T-cell (primary cell): ENCODE data around the gene NCAM1. TPM values are rescaled to one million over a fixed set of nuclear protein-coding genes. Genes with fewer than 3 reads are reported as not detected.
A peak's percentile ranks its signal among the peaks of the same experiment; 100 is the strongest.
"Not testable (repeated sequence)": the region's sequence is repeated elsewhere in the genome, so short reads cannot be mapped to it uniquely, and the experiment has no call there.

Experiments
- ATAC-seq, 4 experiments: fragments of 200-7000 bp in 3 of 4; fragments of 150-1000 bp in 1 of 4; cut with Tn5 transposase; replicated peaks in 1 of 4; 1 replicate in 3 of 4; 2 replicates in 1 of 4; pipeline ENCODE4 v1.10.0; 2021; ENCODE audit warnings: moderate library complexity in 3 of 4, mild to moderate bottlenecking in 2 of 4, moderate number of reproducible peaks in 1 of 4
- CTCF ChIA-PET, 2 donors: fragments of 300-600 bp; sonication (Branson Sonifier 250); formaldehyde crosslinking; loops; one replicate each; lab custom pipeline; 2022; ENCODE audit warnings: antibody characterized with exemption in 2 of 2; lab: Charles Lee
- POLR2A ChIA-PET, 2 donors: fragments of 300-600 bp; sonication (Branson Sonifier 250); formaldehyde crosslinking; loops; one replicate each; lab custom pipeline; 2022; ENCODE audit warnings: antibody characterized with exemption in 2 of 2; lab: Charles Lee
- DNase-seq, 35 experiments: peaks; one replicate each; pipeline versions ENCODE4 v3.0.0 to v3.0.0-alpha.2; 2013 to 2023
- H3K27ac ChIP-seq: one replicate; pipeline ENCODE4 v1.5.1; 2013; ENCODE audit warnings: low read length
- H3K27me3 ChIP-seq, 2 experiments: replicated peaks in 1 of 2; 1 replicate in 1 of 2; 2 replicates in 1 of 2; pipeline versions ENCODE4 v1.6.1 to v1.7.0; 2013; ENCODE audit warnings: low read length in 1 of 2, mixed read lengths in 1 of 2; ENCODE audit not compliant: control insufficient read depth in 2 of 2, insufficient read depth in 2 of 2; ENCODE audit errors: extremely low read depth in 1 of 2
- H3K36me3 ChIP-seq, 2 donors: 1 replicate in 1 of 2; 2 replicates in 1 of 2; pipeline versions ENCODE4 v1.6.1 to v1.7.0; 2013; ENCODE audit warnings: low read length in 1 of 2; ENCODE audit not compliant: control insufficient read depth in 2 of 2, insufficient read depth in 1 of 2; ENCODE audit errors: extremely low read depth in 1 of 2
- H3K4me1 ChIP-seq, 2 experiments: 1 replicate in 1 of 2; 2 replicates in 1 of 2; pipeline versions ENCODE4 v1.6.1 to v1.7.0; 2013; ENCODE audit warnings: low read length in 2 of 2, mixed read lengths in 1 of 2; ENCODE audit not compliant: insufficient read depth in 2 of 2, control insufficient read depth in 1 of 2; ENCODE audit errors: extremely low read depth in 1 of 2
- H3K4me3 ChIP-seq, 2 donors: 1 replicate in 1 of 2; 2 replicates in 1 of 2; pipeline versions ENCODE4 v1.5.1 to v1.7.0; 2013; ENCODE audit warnings: mild to moderate bottlenecking in 2 of 2, low read length in 1 of 2, moderate library complexity in 1 of 2; ENCODE audit not compliant: control insufficient read depth in 1 of 2; ENCODE audit errors: extremely low read depth in 1 of 2
- H3K9me3 ChIP-seq: 2 replicates; pipeline ENCODE4 v1.7.0; 2013
- H3K27ac Mint-ChIP-seq, 2 donors: one replicate each; pipeline ENCODE4 v1.8.0; 2020 to 2021; ENCODE audit warnings: mild to moderate bottlenecking in 2 of 2, mixed read lengths in 2 of 2
- H3K27me3 Mint-ChIP-seq, 2 donors: one replicate each; pipeline ENCODE4 v1.8.0; 2021 to 2022; ENCODE audit warnings: mixed read lengths in 2 of 2
- H3K36me3 Mint-ChIP-seq: one replicate; pipeline ENCODE4 v1.8.0; 2021; ENCODE audit warnings: mixed read lengths
- H3K4me1 Mint-ChIP-seq, 3 donors: one replicate each; pipeline ENCODE4 v1.8.0; 2020 to 2022; ENCODE audit warnings: mixed read lengths in 3 of 3, mild to moderate bottlenecking in 1 of 3
- H3K4me3 Mint-ChIP-seq, 3 donors: one replicate each; pipeline ENCODE4 v1.8.0; 2020 to 2022; ENCODE audit warnings: mild to moderate bottlenecking in 3 of 3, mixed read lengths in 3 of 3, moderate library complexity in 3 of 3
- H3K9me3 Mint-ChIP-seq, 3 donors: one replicate each; pipeline ENCODE4 v1.8.0; 2020 to 2022; ENCODE audit warnings: mixed read lengths in 3 of 3
- WGBS: methylation state at CpG from one replicate; pipeline ENCODE4 v1.1.5; 2013; ENCODE audit warnings: missing lambda C conversion rate; ENCODE audit not compliant: insufficient coverage; 5-methylcytosine and 5-hydroxymethylcytosine counted together
- total RNA-seq, 35 experiments: library from RNA in 6 of 35; stranded (reverse) in 6 of 35; fragments of 120-200 nt in 1 of 35; gene quantifications; one replicate each; pipeline versions ENCODE4 v1.2.1 to v1.2.4 and lab custom pipeline; 2013 to 2026

NCAM1 gene
- total RNA-seq, 5 donors from 2014 or later (not counting 1 experiment from before 2014, with no cell fraction given): 0.90 to 1.8 (median 1.1) TPM

DNA sequence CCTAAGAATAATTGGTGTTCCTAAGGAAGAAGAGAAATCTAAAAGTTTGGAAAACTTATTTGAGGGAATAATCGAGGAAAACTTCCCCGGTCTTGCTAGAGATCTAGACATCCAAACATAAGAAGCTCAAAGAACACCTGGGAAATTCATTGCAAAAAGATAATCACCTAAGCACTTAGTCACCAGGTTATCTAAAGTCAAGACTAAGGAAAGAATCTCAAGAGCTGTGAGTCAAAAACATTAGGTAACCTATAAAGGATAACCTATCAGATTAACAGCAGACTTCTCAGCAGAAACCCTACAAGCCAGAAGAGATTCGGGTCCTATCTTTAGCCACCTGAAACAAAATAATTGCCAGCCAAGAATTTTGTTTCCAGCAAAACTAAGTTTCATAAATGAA lies 337.3 kb downstream of the NCAM1 start:
- not testable (repeated sequence) for H3K4me3 Mint-ChIP-seq, H3K4me1 Mint-ChIP-seq

DNA sequence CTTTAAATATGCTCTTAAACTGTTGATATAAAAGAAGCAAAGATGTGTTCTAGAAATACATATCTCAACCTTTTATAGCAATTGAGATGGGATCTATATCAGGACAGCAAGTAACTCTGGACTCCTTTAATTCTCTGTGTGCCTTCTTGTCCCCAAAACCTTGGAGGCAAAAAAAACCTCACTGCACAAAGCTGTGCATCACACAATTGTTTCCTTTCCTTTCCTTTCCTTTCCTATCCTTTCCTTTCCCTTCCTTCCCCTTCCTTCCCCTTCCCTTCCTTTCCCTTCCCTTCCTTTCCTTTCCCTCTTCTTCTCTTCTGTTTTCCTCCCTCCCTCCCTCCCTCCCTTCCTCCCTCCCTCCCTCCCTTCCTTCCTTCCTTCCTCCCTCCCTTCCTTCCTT lies 343.7 kb downstream of the NCAM1 start:
- Histone ChIP-seq H3K4me3 (no peak overlapping the region), H3K36me3 (no peaks in the 10 kb centered on the region), H3K27ac (no peak overlapping the region), H3K4me1 (no peaks in the 10 kb centered on the region), H3K9me3 (no peaks in the 10 kb centered on the region), H3K27me3 (peaks cover 0 to 5% of the 10 kb centered on the region in 2 experiments)
- Mint-ChIP-seq H3K27me3 (peaks cover 8 to 9% of the 10 kb centered on the region in 2 donors), H3K4me3 (no peak overlapping the region), H3K36me3 (no peaks in the 10 kb centered on the region), H3K9me3 (no peaks in the 10 kb centered on the region), H3K27ac (no peak overlapping the region), H3K4me1 (peaks cover 0 to 7% (median 0%) of the 10 kb centered on the region in 3 donors)
- ATAC-seq: no peak
- ChIA-PET CTCF (interaction anchor here (0.7 to 4.2 kb wide), 6 partner anchors 8 to 504 kb away, joined by 3 to 17 read pairs (median 4); no protein-coding TSS in a partner anchor), POLR2A (no interaction called here)
- DNase-seq: no peak

More for the DNA sequence above, 337.3 kb downstream of the NCAM1 start:
- H3K27ac Mint-ChIP-seq, H3K9me3 Mint-ChIP-seq, DNase-seq, H3K36me3 Mint-ChIP-seq, H3K36me3 ChIP-seq, H3K4me1 ChIP-seq, ATAC-seq, H3K4me3 ChIP-seq, H3K9me3 ChIP-seq, H3K27ac ChIP-seq: not testable (repeated sequence)
- ChIA-PET CTCF (interaction anchor here (0.6 to 1.3 kb wide), 2 partner anchors 9 to 232 kb away, joined by 3 to 4 read pairs; no protein-coding TSS in a partner anchor), POLR2A (interaction anchor here in 1 of 2 donors (0.7 kb wide), 1 partner anchor 1019 kb away, joined by 3 read pairs; no protein-coding TSS in a partner anchor)
- H3K27me3 ChIP-seq: peaks cover 0 to 13% of the 10 kb centered on the region in 2 experiments
- peaks cover 28 to 39% of the 10 kb centered on the region in 2 donors for H3K27me3 Mint-ChIP-seq
- no CpG with 5 or more reads among the region's 3 CpGs for WGBS

DNA sequence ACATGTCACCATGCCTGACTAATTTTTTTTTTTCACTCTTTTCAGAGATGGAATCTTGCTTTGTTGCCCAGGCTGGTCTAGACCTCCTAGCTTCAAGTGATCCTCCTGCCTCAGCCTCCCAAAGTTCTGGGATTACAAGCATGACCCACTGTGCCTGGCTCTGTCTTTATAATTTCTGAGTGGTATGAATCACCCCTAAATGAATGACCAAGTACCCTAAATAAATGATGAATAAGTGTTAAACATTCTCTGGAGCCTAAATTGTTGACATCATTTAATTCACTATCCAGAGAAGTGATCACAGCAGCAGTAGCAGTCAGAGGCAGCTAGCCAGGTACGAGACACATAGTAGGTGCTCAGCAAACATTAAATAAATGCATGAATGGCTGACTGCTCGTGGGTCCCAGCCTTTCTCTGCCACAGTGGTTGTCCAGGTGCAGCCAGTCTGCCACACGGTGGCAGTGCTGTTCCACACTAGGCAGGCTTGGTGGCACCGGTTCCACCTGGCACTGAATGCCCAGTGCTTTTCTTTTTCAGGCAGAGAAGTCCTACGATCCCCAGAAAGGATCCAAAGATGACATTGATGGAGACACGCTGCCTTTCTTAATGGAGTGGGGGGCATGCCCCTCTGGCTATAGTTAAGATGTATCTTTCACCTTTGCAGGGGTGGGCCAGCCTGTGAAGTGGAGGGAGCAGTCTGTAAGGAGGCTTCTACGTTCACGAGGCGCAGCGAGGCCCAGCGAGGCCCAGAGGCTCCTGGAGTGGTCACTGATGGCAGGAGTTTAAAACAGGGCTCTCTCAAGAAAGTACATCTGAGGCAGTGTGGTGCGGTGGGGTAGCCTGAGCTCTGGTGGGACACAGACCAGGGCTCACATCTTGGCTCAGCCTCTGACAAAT lies 344.5 kb downstream of the NCAM1 start:
- no peaks in the 10 kb centered on the region for H3K9me3 ChIP-seq
- H3K4me3 ChIP-seq: no peak overlapping the region
- peaks cover 0 to 11% (median 0%) of the 10 kb centered on the region in 3 donors for H3K4me1 Mint-ChIP-seq
- H3K36me3 ChIP-seq: no peaks in the 10 kb centered on the region
- CTCF ChIA-PET: interaction anchor here (0.6 to 4.2 kb wide), 7 partner anchors 9 to 503 kb away, joined by 3 to 17 read pairs (median 4); partner anchors contain the start of gene TTC12 (in 1 of the 2)
- H3K4me3 Mint-ChIP-seq: no peak overlapping the region
- no peak overlapping the region for H3K27ac Mint-ChIP-seq
- no peaks in the 10 kb centered on the region for H3K4me1 ChIP-seq
- H3K9me3 Mint-ChIP-seq: no peaks in the 10 kb centered on the region
- no peak overlapping the region for H3K27ac ChIP-seq
- POLR2A ChIA-PET: no interaction called here
- ATAC-seq (peak; percentile 73 to 93 (median 84)), DNase-seq (peak; percentile 28 to 81 (median 60))
- H3K27me3 ChIP-seq: peaks cover 0 to 5% of the 10 kb centered on the region in 2 experiments
- H3K27me3 Mint-ChIP-seq: peaks cover 3 to 4% of the 10 kb centered on the region in 2 donors
- 44% methylated on average over 11 of the region's 12 CpGs for WGBS
- no peaks in the 10 kb centered on the region for H3K36me3 Mint-ChIP-seq

DNA sequence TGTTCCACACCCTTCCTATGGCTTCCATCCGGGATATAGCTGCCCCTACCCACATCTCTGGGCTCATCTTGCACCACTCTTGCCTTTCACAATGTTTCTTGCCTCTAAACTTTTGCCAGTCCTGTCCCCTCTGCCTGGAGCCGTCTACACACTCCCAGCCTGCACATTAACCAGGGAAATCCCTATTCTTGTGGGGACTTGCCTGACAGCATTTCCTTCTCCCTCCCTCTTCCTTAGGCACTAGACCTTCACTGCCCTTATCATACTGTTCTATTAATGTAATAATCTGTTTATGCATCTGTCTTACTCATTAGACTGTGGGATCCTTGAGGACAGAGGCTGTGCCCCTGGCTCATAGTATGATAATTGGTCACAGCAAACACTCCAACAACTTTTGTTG lies 347.4 kb downstream of the NCAM1 start:
- H3K27ac Mint-ChIP-seq: no peak overlapping the region
- ChIA-PET CTCF (interaction anchor here in 1 of 2 donors (0.6 kb wide), 1 partner anchor 868 kb away, joined by 3 read pairs; no protein-coding TSS in a partner anchor), POLR2A (no interaction called here)
- Histone ChIP-seq H3K27me3 (peaks cover 0 to 5% of the 10 kb centered on the region in 2 experiments), H3K4me3 (no peak overlapping the region), H3K4me1 (peaks cover 5 to 6% of the 10 kb centered on the region in 2 experiments), H3K36me3 (no peaks in the 10 kb centered on the region), H3K27ac (no peak overlapping the region), H3K9me3 (no peaks in the 10 kb centered on the region)
- H3K4me3 Mint-ChIP-seq: no peak overlapping the region
- no peaks in the 10 kb centered on the region for H3K36me3 Mint-ChIP-seq
- WGBS: 44% methylated on average over 2 of the region's 2 CpGs
- peaks cover 0 to 3% of the 10 kb centered on the region in 2 donors for H3K27me3 Mint-ChIP-seq
- H3K4me1 Mint-ChIP-seq: peaks cover 6 to 20% (median 14%) of the 10 kb centered on the region in 3 donors
- no peak for ATAC-seq
- no peak for DNase-seq
- H3K9me3 Mint-ChIP-seq: no peaks in the 10 kb centered on the region

DNA sequence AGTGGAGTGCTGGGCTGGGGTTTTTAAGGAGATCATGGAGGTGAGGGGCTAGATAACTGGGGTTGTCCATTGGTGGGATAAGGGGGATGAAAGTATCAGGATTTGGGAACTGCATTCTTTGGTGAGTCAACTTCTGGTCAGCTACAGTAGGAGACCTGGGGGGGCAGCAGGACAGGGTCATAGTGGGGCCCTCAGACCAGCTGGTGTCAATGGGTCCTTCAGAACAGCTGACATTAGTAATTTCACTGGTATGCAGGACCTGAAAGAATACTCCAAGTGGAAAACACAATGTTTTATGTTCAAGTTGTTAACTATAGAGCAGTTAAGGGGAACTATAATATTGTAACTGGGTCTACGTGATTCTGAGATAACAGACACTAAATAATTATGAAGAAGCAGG lies 350.3 kb downstream of the NCAM1 start:
- ChIA-PET CTCF (interaction anchor here (0.6 kb wide), 2 partner anchors 13 to 1031 kb away, joined by 3 read pairs; no protein-coding TSS in a partner anchor), POLR2A (no interaction called here)
- H3K9me3 ChIP-seq: no peaks in the 10 kb centered on the region
- peak overlapping the region in 1 of 2 donors; percentile 2 for H3K27ac Mint-ChIP-seq
- H3K27ac ChIP-seq: no peak overlapping the region
- no peak overlapping the region for H3K4me3 Mint-ChIP-seq
- ATAC-seq (no peak), DNase-seq (no peak)
- peaks cover 7 to 19% of the 10 kb centered on the region in 2 experiments for H3K4me1 ChIP-seq
- H3K36me3 ChIP-seq: no peaks in the 10 kb centered on the region
- no peaks in the 10 kb centered on the region for H3K27me3 ChIP-seq
- H3K9me3 Mint-ChIP-seq: no peaks in the 10 kb centered on the region
- H3K4me3 ChIP-seq: no peak overlapping the region
- no peaks in the 10 kb centered on the region for H3K27me3 Mint-ChIP-seq
- no peaks in the 10 kb centered on the region for H3K36me3 Mint-ChIP-seq
- H3K4me1 Mint-ChIP-seq: peaks cover 27 to 37% (median 35%) of the 10 kb centered on the region in 3 donors
- no CpG with 5 or more reads among the region's 1 CpG for WGBS

DNA sequence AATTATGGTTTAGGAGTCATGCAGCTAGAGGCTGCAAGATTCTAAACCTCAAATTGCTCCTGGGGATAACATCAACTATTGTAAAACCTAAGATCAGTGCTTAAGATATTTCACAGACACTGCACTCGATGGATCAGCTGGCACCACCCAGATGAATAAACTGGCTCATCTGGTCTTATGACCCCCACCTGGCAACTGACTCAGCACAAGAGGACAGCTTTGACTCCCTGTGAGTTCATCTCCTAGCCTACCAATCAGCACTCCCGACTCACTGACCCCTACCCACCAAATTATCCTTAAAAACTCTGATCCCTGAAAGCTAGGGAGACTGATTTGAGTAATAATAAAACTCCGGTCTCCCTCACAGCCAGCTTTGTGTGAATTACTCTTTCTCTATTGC lies 352.4 kb downstream of the NCAM1 start:
- peak overlapping the region; percentile 79 to 86 for H3K27ac Mint-ChIP-seq
- POLR2A ChIA-PET: interaction anchor here (0.5 to 1.1 kb wide), 5 partner anchors 10 to 1040 kb away, joined by 3 to 5 read pairs (median 3); no protein-coding TSS in a partner anchor
- peaks cover 46 to 49% (median 46%) of the 10 kb centered on the region in 3 donors for H3K4me1 Mint-ChIP-seq
- no peaks in the 10 kb centered on the region for H3K27me3 ChIP-seq
- no peaks in the 10 kb centered on the region for H3K9me3 ChIP-seq
- H3K27me3 Mint-ChIP-seq: no peaks in the 10 kb centered on the region
- peak overlapping the region; percentile 70 for H3K4me3 ChIP-seq
- H3K36me3 ChIP-seq: peaks cover 0 to 10% of the 10 kb centered on the region in 2 donors
- H3K4me3 Mint-ChIP-seq: peak overlapping the region; percentile 78 to 85 (median 84)
- CTCF ChIA-PET: interaction anchor here (0.9 to 1.1 kb wide), 2 partner anchors 9 to 24 kb away, joined by 3 to 5 read pairs; no protein-coding TSS in a partner anchor
- H3K4me1 ChIP-seq: peaks cover 7 to 19% of the 10 kb centered on the region in 2 experiments
- ATAC-seq (no peak), DNase-seq (no peak)
- H3K36me3 Mint-ChIP-seq: peaks cover 20% of the 10 kb centered on the region
- peaks cover 0 to 5% (median 0%) of the 10 kb centered on the region in 3 donors for H3K9me3 Mint-ChIP-seq
- 100% methylated on average over 1 of the region's 3 CpGs for WGBS
- H3K27ac ChIP-seq: peak overlapping the region; percentile 90
